Midbrain (tissue), 1 donor: ENCODE data around the gene TTC1.
A peak's percentile ranks its signal among the peaks of the same experiment; 100 is the strongest.
"Not testable (repeated sequence)": the region's sequence is repeated elsewhere in the genome, so short reads cannot be mapped to it uniquely, and the experiment has no call there.

Experiments used
- DNase-seq: peaks from one replicate; lab custom pipeline; 2025; lab: John Stamatoyannopoulos, UW

The TTC1 gene, protein sequence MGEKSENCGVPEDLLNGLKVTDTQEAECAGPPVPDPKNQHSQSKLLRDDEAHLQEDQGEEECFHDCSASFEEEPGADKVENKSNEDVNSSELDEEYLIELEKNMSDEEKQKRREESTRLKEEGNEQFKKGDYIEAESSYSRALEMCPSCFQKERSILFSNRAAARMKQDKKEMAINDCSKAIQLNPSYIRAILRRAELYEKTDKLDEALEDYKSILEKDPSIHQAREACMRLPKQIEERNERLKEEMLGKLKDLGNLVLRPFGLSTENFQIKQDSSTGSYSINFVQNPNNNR

DNA sequence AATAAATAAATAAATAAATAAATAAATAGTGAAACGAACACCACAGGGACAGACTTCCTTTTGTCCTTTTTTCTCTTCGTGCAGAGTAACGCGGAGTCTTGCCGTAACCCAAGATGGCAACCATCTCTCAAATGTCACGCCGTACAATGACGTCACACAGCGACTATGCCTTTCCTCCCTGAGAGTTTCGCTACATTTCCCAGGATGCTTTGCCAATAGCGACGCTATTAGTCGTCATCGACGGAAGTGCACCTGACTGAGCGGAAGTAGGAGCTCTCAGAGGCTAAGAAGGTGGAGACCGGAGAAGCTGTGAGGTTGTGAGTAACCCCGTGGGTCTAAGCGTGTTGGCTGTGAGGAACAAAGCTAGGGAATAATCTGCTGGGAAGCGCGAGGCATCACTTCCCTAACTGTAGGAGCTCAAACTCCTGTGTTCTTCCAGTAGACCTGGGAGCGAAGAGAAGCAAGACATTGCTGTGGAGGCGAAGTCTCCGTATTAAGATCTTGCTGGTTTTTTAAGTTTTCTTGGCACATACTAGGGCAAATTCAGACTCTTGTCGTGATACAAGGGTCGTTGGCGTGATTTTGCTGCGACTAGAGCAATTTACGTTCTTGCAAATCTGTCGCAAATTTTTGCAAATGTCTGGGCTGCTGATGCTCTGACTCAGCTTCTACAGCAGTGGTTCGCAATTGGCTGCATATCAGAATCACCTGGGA, at the start of gene TTC1:
Gene TTC1 (plus strand): TSS at position 263 of the 714 bp plus-strand sequence. CDS start 1,390 bp downstream, outside the sequence.
- peak; percentile 98 for DNase-seq

DNA sequence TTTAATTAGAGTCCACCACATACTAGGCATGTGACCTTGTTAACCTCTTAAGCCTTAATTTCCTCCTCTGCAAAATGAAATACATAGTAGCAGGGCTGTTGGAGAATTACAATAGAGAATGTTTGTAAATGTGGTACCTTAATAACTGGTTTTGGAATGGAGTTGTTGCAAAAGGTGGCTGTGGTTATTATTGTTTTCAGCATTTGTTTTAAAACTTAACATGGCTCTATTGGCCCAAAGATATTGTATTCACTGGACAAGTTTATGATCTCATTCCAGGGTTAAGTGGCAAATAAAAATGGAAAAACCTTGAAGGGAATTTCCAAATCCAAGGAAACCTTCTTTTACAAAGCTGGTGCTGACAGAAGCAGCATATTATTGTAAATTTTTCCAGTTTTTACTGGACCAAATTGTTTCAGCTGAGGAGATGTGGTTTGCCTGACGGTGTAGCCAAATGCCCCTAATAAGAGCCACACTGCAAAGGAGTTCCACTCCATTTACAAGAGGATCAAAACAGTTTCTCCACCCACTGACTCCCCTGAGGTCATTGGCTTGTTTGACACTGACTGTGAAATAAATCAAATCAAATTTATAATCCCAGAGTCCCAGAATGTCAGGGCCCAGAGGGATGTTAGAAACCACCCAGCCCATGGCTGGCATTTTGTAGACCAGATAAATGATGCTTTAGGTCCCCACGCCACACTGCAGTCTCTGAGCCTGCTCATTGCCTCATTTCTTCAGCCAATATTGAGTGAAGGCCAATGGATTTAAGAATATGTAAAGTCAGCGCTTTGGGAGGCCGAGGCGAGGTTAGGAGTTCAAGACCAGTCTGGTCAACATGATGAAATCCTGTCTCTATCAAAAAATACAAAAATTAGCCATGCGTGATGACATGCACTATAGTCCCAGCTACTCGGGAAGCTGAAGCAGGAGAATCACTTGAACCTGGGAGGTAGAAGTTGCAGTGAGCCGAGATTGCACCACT, 47.5 kb upstream of the TTC1 start:
- no peak for DNase-seq

DNA sequence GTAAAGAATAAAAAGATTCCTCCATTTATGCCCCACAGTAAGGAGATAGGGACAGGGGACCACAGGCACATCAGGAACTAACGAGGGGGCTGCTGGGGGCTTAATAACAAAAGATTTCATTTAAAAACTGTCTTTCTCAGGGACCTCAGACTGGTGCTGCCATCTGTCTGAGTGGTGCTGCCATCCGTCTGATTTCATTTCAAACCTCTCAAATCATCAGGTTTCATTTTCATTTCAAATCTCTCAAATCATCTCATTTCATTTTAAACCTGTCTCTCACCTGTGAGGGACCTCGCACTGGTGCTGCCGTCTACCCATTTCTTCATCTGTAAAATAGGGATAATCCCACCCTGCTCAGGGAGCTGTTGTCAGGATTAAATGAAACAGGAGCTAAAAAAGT, 46.7 kb upstream of the TTC1 start:
- no peak for DNase-seq

DNA sequence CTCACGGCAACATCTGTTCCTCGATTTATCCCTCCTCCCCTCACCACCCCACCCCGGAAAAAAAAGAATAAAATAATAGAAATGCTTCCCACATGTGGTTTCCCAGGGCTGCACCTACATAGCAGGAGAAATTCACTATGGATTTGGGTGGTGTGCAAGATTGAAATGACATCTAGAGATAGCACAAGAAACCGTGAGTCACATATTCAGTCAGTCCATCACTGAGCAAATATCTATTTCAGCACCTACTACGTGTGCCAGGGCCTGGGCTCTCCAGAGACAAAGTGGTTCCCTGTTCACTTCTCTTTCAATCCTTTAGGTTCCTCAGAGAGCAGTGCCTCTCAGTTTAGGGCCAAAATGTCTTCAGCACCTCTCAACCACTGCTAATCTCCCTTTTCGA, 45.0 kb upstream of the TTC1 start:
- no peak for DNase-seq

DNA sequence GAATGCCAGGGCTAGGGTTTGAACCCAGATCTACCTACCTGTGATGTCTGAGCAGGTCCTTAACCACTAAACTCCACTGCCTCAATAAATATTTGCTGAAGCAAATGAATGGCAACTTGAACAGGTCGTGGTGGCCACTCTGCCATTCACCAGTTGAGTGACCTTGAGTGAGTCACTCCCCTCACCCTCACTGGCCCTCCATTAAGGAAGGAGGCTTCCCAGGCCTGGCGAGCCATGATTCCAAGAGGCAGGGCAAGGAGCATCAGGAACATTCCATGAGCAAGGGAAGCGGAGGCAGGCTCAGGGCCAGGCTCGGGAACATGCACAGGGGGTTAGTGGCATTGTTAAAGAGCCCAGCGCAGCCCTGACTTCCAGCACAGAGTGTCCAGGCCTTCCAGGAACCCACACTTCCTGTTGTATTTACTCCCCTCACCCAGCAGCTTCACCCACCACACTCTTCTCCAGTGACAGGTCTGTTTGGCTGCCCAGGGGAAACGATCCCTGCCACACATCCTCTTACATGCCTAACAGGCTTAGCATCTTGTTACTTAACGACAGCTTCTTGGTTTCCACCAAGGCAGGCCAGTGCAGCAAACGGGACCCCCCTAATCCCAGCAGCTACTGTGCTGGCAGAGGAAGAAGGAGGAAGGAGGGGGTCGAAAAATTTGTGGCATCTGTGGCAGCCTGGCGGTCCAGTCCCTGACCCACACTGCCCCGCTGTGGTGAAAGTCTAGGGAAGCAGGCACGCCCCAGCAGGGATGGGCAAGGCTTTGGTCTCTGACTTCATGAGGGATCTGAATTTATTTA, 43.7 kb upstream of the TTC1 start:
- DNase-seq, result peak; percentile 16

DNA sequence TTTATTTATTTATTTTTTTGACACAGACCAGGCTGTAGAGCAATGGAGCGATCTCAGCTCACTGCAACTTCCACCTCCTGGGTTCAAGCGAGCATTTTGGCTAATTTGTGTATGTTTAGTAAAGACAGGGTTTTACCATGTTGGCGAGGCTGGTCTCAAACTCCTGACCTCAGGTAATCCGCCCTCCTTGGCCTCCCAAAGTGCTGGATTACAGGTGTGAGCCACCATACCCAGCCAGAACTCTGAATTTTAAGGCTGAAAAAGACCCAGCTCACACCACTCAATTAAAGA, 43.2 kb upstream of the TTC1 start:
- DNase-seq, result not testable (repeated sequence)

DNA sequence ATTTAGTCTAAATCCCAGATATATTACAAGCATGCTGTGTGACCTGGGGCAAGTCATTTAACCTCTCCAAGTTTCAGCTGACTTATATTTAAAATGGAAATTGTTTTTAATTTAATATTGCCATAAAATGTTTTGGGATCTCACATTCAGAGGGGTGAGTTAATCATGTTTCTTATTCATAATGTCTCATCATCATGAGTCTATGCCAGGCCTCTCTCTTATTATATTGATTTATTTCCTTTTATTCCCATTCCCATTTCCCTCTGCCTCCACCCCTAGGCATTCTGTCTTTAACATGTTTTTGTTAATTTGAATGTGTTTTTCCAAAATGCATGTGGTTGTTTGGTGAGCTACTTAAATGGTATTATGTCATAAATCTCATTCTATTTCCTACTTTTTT, 39.0 kb upstream of the TTC1 start:
- no peak for DNase-seq

DNA sequence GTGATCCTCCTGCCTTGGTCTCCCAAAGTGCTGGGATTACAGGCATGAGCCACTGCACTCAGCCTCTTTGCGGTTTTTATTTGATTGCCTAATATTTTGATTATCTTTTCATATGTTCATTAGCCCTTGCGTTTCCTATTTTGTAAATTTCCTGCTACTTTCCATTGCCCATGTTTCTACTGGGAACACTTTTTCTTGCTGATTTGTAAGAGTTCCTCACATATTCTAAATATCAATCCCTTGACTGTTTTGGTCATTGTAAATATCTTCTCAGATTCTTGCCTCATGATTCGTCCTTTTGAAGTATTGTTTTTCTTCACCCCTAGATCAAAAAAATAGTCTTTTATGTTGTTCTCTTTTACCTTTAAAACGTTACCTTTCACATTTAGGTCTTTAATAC, 37.9 kb upstream of the TTC1 start:
- no peak for DNase-seq

DNA sequence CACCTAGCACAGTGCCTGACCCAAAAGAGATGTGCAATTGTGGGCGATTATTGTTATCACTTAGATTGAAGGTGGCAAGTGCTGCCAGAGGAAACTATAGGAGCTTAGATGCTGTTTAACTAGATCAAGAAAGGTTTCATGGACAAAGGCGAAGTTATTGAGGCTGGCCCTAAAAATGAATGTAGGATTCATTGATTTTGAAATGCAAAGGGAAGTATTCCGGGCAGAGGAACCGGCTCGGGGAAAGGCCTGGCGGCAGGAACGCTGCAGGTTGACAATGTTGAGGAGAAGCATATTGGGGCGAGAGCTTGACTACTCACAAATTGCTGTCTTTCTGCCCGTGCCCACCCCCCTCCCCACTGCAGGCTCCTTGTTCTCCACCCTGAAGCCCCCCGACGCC, 37.4 kb upstream of the TTC1 start:
- DNase-seq, result no peak

DNA sequence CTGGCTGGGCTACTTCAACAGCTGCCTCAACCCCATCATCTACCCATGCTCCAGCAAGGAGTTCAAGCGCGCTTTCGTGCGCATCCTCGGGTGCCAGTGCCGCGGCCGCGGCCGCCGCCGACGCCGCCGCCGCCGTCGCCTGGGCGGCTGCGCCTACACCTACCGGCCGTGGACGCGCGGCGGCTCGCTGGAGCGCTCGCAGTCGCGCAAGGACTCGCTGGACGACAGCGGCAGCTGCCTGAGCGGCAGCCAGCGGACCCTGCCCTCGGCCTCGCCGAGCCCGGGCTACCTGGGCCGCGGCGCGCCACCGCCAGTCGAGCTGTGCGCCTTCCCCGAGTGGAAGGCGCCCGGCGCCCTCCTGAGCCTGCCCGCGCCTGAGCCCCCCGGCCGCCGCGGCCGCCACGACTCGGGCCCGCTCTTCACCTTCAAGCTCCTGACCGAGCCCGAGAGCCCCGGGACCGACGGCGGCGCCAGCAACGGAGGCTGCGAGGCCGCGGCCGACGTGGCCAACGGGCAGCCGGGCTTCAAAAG, 36.9 kb upstream of the TTC1 start:
- no peak for DNase-seq

DNA sequence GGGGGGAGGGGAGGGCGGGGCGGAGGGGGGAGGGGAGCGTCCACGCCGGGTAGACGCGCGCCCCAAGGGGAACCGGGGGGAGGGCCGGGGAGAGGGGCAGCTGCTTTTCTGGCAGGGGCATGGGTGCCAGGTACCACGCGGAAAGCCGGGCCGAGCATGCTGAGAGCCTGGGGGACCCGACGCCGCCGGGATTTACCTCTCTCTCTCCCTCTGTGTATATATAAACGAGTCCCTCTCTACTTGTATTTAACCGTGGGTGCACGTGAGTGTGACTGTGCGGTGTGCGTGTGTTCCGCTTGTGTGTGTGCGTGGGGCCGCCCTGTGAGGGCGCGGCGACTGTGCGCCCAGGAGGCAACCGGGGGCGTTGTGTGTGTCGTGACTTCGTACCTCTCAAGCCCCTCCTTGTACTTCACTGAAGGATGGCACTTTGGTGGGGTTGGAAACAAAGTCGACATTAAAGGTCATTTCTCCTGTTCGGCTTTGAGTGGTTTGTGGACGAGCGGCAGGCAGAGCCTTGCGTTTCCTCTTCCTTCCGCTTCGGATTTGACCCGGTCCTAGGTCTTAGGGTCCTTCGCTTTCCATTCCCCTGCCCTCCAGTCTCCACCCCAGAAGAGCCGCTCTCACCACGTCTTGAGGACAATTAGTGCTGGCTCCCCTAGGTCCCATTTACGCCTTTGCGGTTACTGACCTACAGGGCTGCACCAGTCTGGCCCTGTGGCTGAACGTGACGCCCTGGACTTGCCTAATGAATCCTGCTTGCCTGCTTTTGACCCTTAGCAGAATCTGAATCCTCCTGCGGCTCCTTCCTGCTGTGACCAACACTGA, 36.2 kb upstream of the TTC1 start:
- no peak for DNase-seq

DNA sequence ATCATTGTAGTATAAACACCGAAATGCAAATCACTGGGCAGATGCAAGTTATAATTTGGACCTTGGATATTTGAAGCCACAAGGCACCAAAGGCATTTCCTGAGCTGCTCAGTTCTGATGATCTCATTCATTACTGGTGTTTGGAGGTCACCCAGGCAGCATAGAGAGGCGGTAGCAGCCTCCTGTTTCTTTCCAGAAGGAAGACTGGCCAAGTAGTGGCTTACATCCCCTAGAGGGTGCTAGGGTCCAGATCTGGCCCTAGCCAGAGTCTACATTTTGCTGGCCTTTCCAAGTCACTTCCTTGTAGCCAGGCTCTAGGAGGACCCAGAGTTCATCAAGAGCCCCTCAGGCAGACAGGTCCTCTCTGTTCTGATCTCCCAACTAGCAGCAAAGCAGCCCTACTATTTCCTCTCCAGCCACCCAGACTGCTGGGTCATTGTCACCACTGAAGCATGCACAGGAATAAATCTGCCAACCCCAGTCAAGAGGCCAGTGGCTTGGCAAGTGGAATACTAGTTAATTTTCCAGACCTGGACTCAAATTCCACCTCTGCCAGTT, 33.4 kb upstream of the TTC1 start:
- DNase-seq, result no peak

DNA sequence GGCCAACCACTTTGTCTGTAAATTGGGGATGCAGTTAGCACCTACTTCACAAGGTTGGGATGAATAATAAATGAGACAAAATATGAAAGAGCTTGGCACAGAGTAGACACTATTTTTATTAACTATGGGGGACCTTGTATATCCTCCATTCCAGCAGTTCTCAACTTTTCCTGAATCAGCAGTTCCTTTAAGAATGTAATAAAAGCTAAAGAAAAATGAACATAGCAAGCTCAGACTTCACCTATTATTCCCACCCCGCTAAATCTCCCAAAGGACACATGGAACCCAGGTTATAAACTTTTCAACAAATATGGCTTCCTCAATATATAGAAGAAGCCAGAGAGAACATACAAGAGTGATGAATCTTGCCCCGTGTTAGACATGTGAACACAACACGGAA, 32.0 kb upstream of the TTC1 start:
- DNase-seq, result no peak

DNA sequence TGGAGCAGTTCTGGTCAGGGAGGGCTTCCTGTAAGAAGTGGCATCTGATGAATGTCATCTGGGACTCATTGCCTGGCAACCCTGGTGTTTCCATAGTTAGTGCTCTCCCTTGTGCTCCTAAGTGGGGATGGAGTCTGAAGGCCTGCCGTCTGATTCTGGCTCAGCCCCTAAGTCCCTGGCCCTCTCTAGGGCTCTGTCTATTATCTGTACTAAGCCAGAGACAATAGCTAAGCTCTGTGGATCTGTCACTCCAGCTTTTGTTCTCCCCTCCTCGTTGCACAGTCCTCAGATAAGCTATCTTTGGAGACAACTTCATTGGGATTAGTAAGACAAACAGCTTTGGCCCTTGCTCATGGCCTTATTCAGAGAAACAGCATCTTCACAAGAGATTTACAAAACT, 30.6 kb upstream of the TTC1 start:
- no peak for DNase-seq

DNA sequence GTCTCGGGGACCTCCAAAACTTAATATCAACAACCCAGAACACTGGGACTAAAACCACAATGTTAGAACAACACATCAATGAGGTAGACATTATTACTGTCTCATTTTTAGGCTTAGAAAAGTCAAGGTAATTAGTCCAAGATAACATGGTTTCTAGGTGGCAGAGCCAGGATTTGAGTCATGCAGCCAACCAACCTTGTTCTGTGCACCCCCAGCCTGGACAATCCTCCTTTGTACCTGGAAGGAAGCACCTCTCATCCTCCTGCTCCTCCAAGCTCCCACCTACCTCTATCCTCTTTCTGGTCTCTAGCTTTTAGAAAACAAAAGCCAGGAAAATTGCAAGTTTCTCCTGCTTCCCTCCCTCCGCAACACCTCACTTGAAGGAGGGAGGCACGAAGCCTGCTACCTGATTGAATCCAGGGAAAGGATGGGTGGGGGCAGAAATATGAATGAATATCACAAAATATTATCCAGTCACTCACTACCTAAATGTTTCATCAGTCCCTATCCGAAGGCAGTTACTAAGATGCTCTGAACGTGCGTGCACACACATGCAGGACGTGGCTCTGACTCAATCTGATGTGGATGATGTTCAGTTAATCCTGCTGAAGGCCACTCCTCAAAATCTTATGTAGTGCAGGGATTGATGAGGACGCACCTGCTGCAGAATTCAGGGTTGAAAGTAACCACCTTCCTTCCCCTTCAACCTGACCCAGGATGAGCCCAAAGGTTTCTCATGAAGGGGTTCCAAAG, 26.3 kb upstream of the TTC1 start:
- no peak for DNase-seq

DNA sequence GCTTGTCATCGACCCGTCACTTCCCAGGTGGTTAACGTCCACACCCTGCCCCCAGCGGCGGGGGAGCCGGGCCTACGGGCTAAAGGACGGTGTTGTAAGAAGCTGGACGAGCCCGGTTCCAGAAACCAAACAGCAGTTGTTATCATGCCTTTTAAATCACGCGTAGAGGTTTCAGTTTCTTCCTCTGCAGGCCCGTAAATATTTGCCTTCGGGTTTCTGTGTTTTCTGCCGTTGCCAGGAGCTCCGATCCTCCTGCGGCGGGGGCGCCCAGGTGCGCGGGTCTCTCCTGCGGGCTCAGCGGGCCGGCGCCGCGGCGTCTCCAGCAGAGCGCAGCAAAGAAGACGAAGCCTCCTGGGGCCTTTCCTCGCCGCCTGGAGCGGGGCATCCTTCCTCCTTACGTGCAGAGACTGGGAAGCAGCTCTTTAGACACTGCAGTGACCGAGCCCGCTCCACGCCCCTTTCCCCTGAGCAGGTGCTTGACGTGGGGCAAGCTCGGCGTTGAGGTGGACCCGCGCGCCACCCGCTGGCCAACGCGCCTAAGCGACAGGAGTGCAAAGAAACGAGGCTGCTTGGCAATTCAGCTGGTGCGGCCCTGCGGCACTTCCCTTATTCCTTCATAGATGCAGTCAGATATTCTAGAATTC, 21.8 kb upstream of the TTC1 start:
- DNase-seq, result peak; percentile 31

DNA sequence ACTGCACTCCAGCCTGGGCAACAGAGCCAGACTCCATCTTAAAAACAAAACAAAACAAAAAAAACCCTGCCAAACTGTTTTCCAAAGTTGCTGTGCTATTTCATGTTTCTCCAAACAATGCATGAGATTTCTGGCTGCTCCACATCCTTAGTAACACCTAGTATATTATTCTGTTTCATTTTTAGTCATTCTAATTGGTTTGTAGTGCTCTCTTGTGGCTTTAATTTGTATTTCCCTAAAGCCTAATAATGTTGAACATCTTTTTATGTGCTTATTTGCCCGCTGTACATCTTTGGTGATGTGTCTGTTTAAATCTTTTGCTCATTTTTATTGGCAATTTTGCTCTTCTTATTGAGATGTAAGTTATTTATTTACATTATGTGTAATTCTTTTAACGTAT, 18.4 kb upstream of the TTC1 start:
- DNase-seq, result no peak

DNA sequence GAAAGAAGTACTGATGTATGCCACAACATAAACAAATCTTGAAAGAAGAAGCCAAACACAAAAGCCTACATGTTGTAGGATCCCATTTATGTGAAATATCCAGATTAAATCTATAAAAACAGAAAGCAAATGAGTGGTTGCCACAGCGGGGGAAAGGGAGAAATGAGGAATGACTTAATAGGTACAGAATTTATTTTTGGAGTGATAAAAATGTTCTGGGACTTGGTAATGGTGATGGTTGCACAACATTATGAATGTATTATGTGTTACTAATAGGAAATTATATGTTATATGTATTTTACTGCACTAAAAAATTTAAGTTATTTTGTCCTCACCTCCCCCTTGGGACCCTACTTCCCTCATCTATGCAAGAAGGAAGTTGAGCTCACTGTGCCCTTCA, 16.4 kb upstream of the TTC1 start:
- no peak for DNase-seq

DNA sequence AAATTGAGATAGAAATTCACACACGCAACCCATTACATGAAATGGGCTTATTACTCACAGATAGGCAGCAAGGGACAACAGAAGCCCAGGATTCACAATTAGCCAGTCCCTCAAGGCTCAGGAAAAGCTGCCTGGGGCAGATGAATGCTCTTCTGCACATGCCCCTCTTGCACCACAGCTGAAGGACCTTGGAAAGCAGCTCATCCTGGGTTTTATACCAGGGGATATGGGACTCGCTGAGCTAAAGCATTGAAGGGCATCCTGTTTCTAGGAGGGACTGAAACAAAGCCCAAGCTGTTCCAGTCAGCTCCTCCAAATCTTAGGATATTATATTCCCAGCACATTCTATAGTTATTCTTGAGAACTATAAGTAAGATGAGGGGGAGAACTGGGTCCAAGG, 15.7 kb upstream of the TTC1 start:
- no peak for DNase-seq
